HG02973 (cell line): ENCODE results near the gene PBX1.
A peak's percentile ranks its signal among the peaks of the same experiment; 100 is the strongest.

ENCODE experiments used
- ATAC-seq: cut with Tn5 transposase; IDR thresholded peaks from one replicate; pipeline ENCODE4 v1.9.1; 2021; ENCODE audit warnings: moderate library complexity; ENCODE audit not compliant: unreplicated experiment

The PBX1 gene

GRCh38 chr1:164713456-164714207, 154.6 kb downstream of the PBX1 start:
- ATAC-seq = no peak

- peak; percentile 69 for ATAC-seq
These were observed 158.2 kb downstream of the PBX1 start for GRCh38 chr1:164716992-164717703.

- no peak for ATAC-seq
These were observed 159.8 kb downstream of the PBX1 start for GRCh38 chr1:164718821-164719220.

- ATAC-seq = no peak
These were observed 160.9 kb downstream of the PBX1 start for GRCh38 chr1:164719676-164720439.

- no peak for ATAC-seq
These were observed 161.7 kb downstream of the PBX1 start for GRCh38 chr1:164720440-164721227.

GRCh38 chr1:164721228-164721496, 162.2 kb downstream of the PBX1 start:
- no peak for ATAC-seq

GRCh38 chr1:164723296-164723798, 164.4 kb downstream of the PBX1 start:
- ATAC-seq = no peak

- no peak for ATAC-seq
These were observed 166.4 kb downstream of the PBX1 start for GRCh38 chr1:164725401-164725800.

GRCh38 chr1:164726235-164726634, 167.3 kb downstream of the PBX1 start:
- ATAC-seq = no peak

- ATAC-seq = no peak
These were observed 169.7 kb downstream of the PBX1 start for GRCh38 chr1:164728719-164729118.

GRCh38 chr1:164731161-164731876, 172.3 kb downstream of the PBX1 start:
- ATAC-seq = no peak

GRCh38 chr1:164733070-164733469, 174.1 kb downstream of the PBX1 start:
- no peak for ATAC-seq

GRCh38 chr1:164733734-164734133, 174.8 kb downstream of the PBX1 start:
- no peak for ATAC-seq

GRCh38 chr1:164735315-164736052, 176.5 kb downstream of the PBX1 start:
- no peak for ATAC-seq

GRCh38 chr1:164736137-164736536, 177.2 kb downstream of the PBX1 start:
- ATAC-seq = no peak

- ATAC-seq = no peak
These were observed 180.2 kb downstream of the PBX1 start for GRCh38 chr1:164739189-164739588.

- no peak for ATAC-seq
These were observed 181.1 kb downstream of the PBX1 start for GRCh38 chr1:164740000-164740526.

GRCh38 chr1:164742745-164743144, 183.8 kb downstream of the PBX1 start:
- ATAC-seq = no peak

GRCh38 chr1:164743976-164744375, 185.0 kb downstream of the PBX1 start:
- ATAC-seq = no peak
